ENCODE measurements around the gene ATF3. TPM values are rescaled to one million over a fixed set of nuclear protein-coding genes. Genes with fewer than 3 reads are reported as not detected.

The ATF3 gene
- total RNA-seq, 2 experiments from 2014 or later, result 2.7 to 2.9 TPM

- intact Hi-C loops (cut with micrococcal nuclease; ENCODE audit: unreplicated experiment), result loop anchor here (2.0 to 5.0 kb wide), 4 partner anchors 42 to 183 kb away; partner anchors contain the start of genes NSL1 and TATDN3
- Histone ChIP-seq H3K4me3 (ENCODE audit: low read depth, low read length, poor library complexity, severe bottlenecking) (peak overlapping the region; percentile 78), H3K36me3 (ENCODE audit: insufficient read depth, low read length) (no peaks in the 10 kb centered on the region), H3K27ac (ENCODE audit: low read depth, low read length, poor library complexity, severe bottlenecking) (no peak overlapping the region), H4K20me1 (ENCODE audit: insufficient read depth, low read length) (no peaks in the 10 kb centered on the region), H3K79me2 (ENCODE audit: insufficient read depth, low read depth, low read length) (no peaks in the 10 kb centered on the region), H3K9me2 (ENCODE audit: insufficient read depth, low read length) (no peaks in the 10 kb centered on the region), H3K9me3 (ENCODE audit: low read length) (no peaks in the 10 kb centered on the region), H2AFZ (ENCODE audit: low read length) (peak overlapping the region; percentile 86), H3K4me2 (ENCODE audit: low read length) (peak overlapping the region; percentile 94), H3K4me1 (ENCODE audit: insufficient read depth, low read length, poor library complexity, severe bottlenecking) (peaks cover 4% of the 10 kb centered on the region)
- DNase-seq (ENCODE audit: low spot score), result peak; percentile 50
- TF ChIP-seq EZH2phosphoT487 (IDR thresholded peaks at IDR 0.05; ENCODE audit: borderline replicate concordance, low read depth, low read length), result no peak
- peak; percentile 72 for TF ChIP-seq CTCF (conservative IDR thresholded peaks at IDR 0.05; ENCODE audit: low read length)
- ChIA-PET CTCF (ENCODE audit: unreplicated experiment) (interaction anchor here (0.6 to 1.5 kb wide), 4 partner anchors 9 to 378 kb away, joined by 3 read pairs; no protein-coding TSS in a partner anchor), POLR2A (interaction anchor here (0.5 to 1.2 kb wide), 6 partner anchors 68 to 300 kb away, joined by 3 read pairs; no protein-coding TSS in a partner anchor)
- no TSS peak for BruUV-seq (replicated peaks)
Measured at GRCh38 chr1:212608959-212609700, 569 bp downstream of the ATF3 start.

- Histone ChIP-seq H3K27ac (ENCODE audit: low read depth, low read length, poor library complexity, severe bottlenecking) (no peak overlapping the region), H3K4me1 (ENCODE audit: insufficient read depth, low read length, poor library complexity, severe bottlenecking) (peaks cover 4% of the 10 kb centered on the region), H3K36me3 (ENCODE audit: insufficient read depth, low read length) (no peaks in the 10 kb centered on the region), H3K9me2 (ENCODE audit: insufficient read depth, low read length) (no peaks in the 10 kb centered on the region), H2AFZ (ENCODE audit: low read length) (0 out of 2 replicates have a peak overlapping the region, but pooled peaks have one; percentile 7), H3K4me2 (ENCODE audit: low read length) (peak overlapping the region; percentile 94), H3K79me2 (ENCODE audit: insufficient read depth, low read depth, low read length) (no peaks in the 10 kb centered on the region), H3K9me3 (ENCODE audit: low read length) (no peaks in the 10 kb centered on the region), H3K4me3 (ENCODE audit: low read depth, low read length, poor library complexity, severe bottlenecking) (peak overlapping the region; percentile 78), H4K20me1 (ENCODE audit: insufficient read depth, low read length) (no peaks in the 10 kb centered on the region)
- ChIA-PET POLR2A (interaction anchor here (0.6 to 0.9 kb wide), 3 partner anchors 137 to 299 kb away, joined by 3 read pairs; no protein-coding TSS in a partner anchor), CTCF (ENCODE audit: unreplicated experiment) (interaction anchor here (0.6 to 1.5 kb wide), 3 partner anchors 24 to 377 kb away, joined by 3 read pairs; no protein-coding TSS in a partner anchor)
- TSS peak; percentile 71 for BruUV-seq (replicated peaks)
- intact Hi-C loops (cut with micrococcal nuclease; ENCODE audit: unreplicated experiment), result loop anchor here (2.0 to 5.0 kb wide), 4 partner anchors 43 to 182 kb away; partner anchors contain the start of genes NSL1 and TATDN3
- TF ChIP-seq CTCF (conservative IDR thresholded peaks at IDR 0.05; ENCODE audit: low read length) (peak; percentile 42), EZH2phosphoT487 (IDR thresholded peaks at IDR 0.05; ENCODE audit: borderline replicate concordance, low read depth, low read length) (no peak)
- DNase-seq (ENCODE audit: low spot score), result no peak
Measured at GRCh38 chr1:212609701-212610574, 1.4 kb downstream of the ATF3 start.
